Thymus (tissue), 11 donors: ENCODE measurements around the gene BCL2L13. TPM values are rescaled to one million over a fixed set of nuclear protein-coding genes. Genes with fewer than 3 reads are reported as not detected.

Source experiments
- DNase-seq, 9 donors: peaks; one replicate each; pipeline ENCODE4 v3.0.0-alpha.2; 2013; ENCODE audit warnings: low spot score in 9 of 9, low read depth in 6 of 9, missing footprints in 1 of 9
- H3K27ac ChIP-seq, 2 donors: one replicate each; pipeline ENCODE4 v1.5.1; 2013; ENCODE audit warnings: control low read depth in 1 of 2, low read depth in 1 of 2, low read length in 1 of 2, mild to moderate bottlenecking in 1 of 2, moderate library complexity in 1 of 2
- H3K27me3 ChIP-seq, 2 donors: one replicate each; pipeline ENCODE4 v1.5.1; 2013; ENCODE audit warnings: low read length in 1 of 2; ENCODE audit not compliant: control insufficient read depth in 2 of 2, insufficient read depth in 1 of 2
- H3K36me3 ChIP-seq, 2 donors: one replicate each; pipeline ENCODE4 v1.5.1; 2013; ENCODE audit warnings: low read length in 1 of 2, mild to moderate bottlenecking in 1 of 2, moderate library complexity in 1 of 2; ENCODE audit not compliant: control insufficient read depth in 2 of 2, insufficient read depth in 2 of 2
- H3K4me1 ChIP-seq, 2 donors: one replicate each; pipeline ENCODE4 v1.5.1; 2013; ENCODE audit warnings: low read length in 2 of 2; ENCODE audit not compliant: control insufficient read depth in 2 of 2, insufficient read depth in 2 of 2
- H3K4me3 ChIP-seq, 2 donors: one replicate each; pipeline ENCODE4 v1.5.1; 2013; ENCODE audit warnings: low read length in 2 of 2, control low read depth in 1 of 2, mild to moderate bottlenecking in 1 of 2
- H3K9me3 ChIP-seq, 2 donors: one replicate each; pipeline ENCODE4 v1.5.1; 2013; ENCODE audit warnings: low read length in 1 of 2, mild to moderate bottlenecking in 1 of 2; ENCODE audit not compliant: control insufficient read depth in 2 of 2, insufficient read depth in 1 of 2
- WGBS: extraction: QIAGEN DNeasy Blood & Tissue Kit; methylation state at CpG from one replicate; pipeline ENCODE4 v1.1.7; 2013; 5-methylcytosine and 5-hydroxymethylcytosine counted together
- polyA plus RNA-seq: library from polyadenylated mRNA; stranded (reverse); fragments of 200-250 nt; gene quantifications from one replicate; pipeline ENCODE4 v1.2.3, GENCODE V29; 2013
- total RNA-seq: library from RNA; stranded (reverse); fragments of 120-200 nt; gene quantifications from one replicate; pipeline ENCODE4 v1.2.4, GENCODE V29; 2013
- donor health status: healthy.

The BCL2L13 gene
- total and polyA plus RNA-seq, 2 donors, result 27.3 to 27.6 TPM

DNA sequence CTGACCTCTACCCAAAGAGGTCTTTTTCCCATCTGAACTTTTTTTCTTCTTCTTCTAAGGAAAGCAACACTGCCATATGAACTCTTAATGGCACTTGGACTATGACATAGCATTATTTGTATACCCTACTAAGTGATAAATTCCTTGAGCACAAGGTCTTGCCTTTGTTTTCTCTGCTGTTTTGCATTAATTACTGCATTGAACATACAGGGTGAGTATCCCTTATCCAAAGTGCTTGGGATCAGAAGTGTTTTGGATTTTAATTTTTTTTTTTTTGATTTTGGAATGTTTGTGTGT lies 86.9 kb downstream of the BCL2L13 start:
- peaks cover 24 to 30% of the 10 kb centered on the region in 2 donors for H3K36me3 ChIP-seq
- H3K27me3 ChIP-seq, result no peaks in the 10 kb centered on the region
- H3K27ac ChIP-seq, result no peak overlapping the region
- no peak overlapping the region for H3K4me3 ChIP-seq
- no peaks in the 10 kb centered on the region for H3K9me3 ChIP-seq
- DNase-seq, result no peak
- H3K4me1 ChIP-seq, result peaks cover 5 to 9% of the 10 kb centered on the region in 2 donors

DNA sequence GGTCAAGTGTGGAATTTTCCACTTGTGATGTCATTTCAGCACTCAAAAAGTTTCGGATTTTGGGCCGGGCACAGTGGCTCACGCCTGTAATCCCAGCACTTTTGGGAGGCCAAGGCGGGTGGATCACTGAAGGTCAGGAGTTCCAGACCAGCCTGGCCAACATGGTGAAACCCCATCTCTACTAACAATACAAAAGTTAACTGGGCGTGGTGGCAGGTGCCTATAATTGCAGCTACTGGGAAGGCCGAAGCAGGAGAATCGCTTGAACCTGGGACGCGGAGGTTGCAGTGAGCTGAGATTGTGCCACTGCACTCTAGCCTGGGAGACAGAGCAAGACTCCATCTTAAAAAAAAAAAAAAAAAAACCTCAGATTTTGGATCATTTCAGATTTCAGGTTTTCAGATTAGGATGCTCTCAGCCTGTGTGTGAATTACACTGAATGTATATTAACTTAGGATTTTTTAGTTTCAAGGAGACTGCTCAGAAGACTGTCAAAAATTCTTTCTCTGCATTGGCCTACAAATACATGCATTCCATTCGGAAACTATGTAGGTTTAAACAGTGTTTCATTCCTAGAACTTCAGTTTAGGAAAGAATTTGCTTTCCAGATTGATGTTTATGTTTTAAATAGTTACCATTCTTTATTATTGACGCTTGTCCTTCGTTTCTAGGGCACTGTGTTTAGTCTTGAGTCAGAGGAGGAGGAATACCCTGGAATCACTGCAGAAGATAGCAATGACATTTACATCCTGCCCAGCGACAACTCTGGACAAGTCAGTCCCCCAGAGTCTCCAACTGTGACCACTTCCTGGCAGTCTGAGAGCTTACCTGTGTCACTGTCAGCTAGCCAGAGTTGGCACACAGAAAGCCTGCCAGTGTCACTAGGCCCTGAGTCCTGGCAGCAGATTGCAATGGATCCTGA lies 87.7 kb downstream of the BCL2L13 start:
- Histone ChIP-seq H3K36me3 (peaks cover 24 to 34% of the 10 kb centered on the region in 2 donors), H3K4me1 (peaks cover 5 to 9% of the 10 kb centered on the region in 2 donors), H3K4me3 (no peak overlapping the region), H3K9me3 (no peaks in the 10 kb centered on the region), H3K27me3 (no peaks in the 10 kb centered on the region), H3K27ac (peak overlapping the region in 1 of 2 donors; percentile 8)
- no peak for DNase-seq
- WGBS, result 91% methylated on average over 13 of the region's 13 CpGs

DNA sequence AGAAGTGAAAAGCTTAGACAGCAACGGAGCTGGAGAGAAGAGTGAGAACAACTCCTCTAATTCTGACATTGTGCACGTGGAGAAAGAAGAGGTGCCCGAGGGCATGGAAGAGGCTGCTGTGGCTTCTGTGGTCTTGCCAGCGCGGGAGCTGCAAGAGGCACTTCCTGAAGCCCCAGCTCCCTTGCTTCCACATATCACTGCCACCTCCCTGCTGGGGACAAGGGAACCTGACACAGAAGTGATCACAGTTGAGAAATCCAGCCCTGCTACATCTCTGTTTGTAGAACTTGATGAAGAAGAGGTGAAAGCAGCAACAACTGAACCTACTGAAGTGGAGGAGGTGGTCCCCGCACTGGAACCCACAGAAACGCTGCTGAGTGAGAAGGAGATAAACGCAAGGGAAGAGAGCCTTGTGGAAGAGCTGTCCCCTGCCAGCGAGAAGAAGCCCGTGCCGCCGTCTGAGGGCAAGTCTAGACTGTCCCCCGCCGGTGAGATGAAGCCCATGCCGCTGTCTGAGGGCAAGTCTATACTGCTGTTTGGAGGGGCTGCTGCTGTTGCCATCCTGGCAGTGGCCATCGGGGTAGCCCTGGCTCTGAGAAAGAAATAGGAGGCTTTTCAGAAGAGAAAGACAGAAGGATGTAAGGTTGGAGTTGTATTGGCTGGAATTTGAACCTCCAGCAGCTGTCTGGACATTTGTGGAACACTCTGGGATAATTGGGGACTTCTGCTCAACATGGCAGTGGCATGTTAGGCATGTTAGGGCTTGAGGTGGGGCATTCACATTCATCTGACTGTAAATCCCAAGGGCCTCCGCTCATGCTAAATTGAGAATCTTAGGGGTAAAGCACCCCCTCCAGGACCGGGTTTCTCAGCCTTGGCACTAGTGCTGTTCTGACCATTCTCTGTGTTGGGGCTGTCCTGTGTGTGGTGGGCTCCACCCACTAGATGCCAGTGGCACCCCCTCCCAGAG lies 88.7 kb downstream of the BCL2L13 start:
- H3K9me3 ChIP-seq, result no peaks in the 10 kb centered on the region
- peak in 1 of 9 donors; percentile 37 for DNase-seq
- H3K36me3 ChIP-seq, result peaks cover 32 to 42% of the 10 kb centered on the region in 2 donors
- H3K4me1 ChIP-seq, result peaks cover 5 to 9% of the 10 kb centered on the region in 2 donors
- no peak overlapping the region for H3K4me3 ChIP-seq
- H3K27ac ChIP-seq, result peak overlapping the region in 1 of 2 donors; percentile 8
- 60% methylated on average over 18 of the region's 18 CpGs for WGBS
- no peaks in the 10 kb centered on the region for H3K27me3 ChIP-seq

DNA sequence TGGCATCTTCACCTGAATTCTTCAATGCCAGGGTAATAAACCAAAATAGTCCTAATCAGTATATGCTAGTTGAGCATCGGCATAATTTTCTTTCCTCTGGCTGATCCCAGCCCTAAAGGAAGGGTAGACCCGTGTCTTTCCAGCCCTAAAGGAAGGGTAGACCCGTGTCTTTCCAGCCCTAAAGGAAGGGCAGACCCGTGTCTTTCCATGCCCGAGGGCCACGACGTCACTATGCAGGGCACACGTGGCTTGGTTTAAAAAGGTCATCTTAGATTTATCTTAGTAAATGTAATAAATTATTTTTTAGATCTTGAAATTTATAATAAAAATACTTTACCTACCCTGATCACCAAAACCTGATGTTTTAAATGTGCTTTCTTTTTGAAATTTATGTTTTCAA lies 90.2 kb downstream of the BCL2L13 start:
- Histone ChIP-seq H3K27me3 (no peaks in the 10 kb centered on the region), H3K27ac (no peak overlapping the region), H3K4me3 (no peak overlapping the region), H3K9me3 (no peaks in the 10 kb centered on the region), H3K4me1 (peaks cover 5 to 9% of the 10 kb centered on the region in 2 donors), H3K36me3 (peaks cover 47 to 48% of the 10 kb centered on the region in 2 donors)
- DNase-seq, result no peak
- 98% methylated on average over 8 of the region's 8 CpGs for WGBS

DNA sequence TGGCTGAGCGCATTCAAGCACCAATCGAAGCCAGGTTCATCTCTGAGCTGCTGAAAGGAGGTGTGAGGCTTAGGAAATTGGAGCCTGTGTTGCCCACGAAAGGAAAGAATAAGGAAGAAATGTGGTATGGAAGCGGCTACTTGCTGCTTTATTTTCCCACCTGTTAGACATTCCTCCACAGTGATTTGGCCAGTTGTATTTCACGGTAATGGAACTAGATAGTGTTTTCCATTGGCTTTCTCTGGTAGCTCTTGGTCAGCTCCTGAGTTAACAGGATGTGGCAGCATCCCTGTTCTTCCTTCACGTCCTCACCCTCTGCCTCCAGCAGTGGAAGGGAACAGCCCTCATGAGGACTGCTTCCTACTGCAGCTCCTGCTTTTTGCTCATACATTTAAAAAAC lies 91.0 kb downstream of the BCL2L13 start:
- no peaks in the 10 kb centered on the region for H3K9me3 ChIP-seq
- H3K27ac ChIP-seq, result no peak overlapping the region
- 97% methylated on average over 6 of the region's 6 CpGs for WGBS
- peaks cover 5 to 15% of the 10 kb centered on the region in 2 donors for H3K4me1 ChIP-seq
- no peaks in the 10 kb centered on the region for H3K27me3 ChIP-seq
- H3K4me3 ChIP-seq, result no peak overlapping the region
- H3K36me3 ChIP-seq, result peaks cover 54 to 56% of the 10 kb centered on the region in 2 donors
- no peak for DNase-seq

DNA sequence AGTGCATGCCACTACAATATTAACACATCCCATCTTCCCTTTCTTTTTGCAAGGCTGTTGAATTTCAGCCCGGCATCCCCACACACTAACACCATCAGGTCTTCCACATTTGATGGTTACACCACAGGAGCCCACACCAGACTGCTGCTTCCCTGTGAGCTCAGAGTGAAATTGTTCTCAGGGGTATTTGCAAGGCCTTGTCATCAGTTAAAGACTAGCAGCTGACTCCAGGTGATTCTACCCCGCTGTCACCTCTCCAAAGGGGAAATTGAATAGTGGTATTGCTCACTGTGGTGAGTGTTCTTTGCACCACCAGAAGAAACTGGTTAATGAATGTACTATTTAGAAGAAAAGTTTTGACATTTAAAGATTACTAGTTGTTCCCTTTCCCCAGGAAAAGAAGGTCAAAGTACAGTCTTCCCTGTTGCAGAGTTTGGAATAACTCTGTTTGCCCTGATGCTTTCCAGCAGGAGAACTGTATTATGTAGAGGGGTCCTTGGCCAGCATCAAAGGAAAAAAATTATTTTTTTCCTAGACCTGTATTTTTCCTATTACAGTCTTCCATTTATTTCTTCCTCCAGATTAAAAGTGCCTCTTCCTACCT lies 93.8 kb downstream of the BCL2L13 start:
- DNase-seq, result no peak
- Histone ChIP-seq H3K9me3 (no peaks in the 10 kb centered on the region), H3K27me3 (no peaks in the 10 kb centered on the region), H3K27ac (no peak overlapping the region), H3K36me3 (peaks cover 59 to 66% of the 10 kb centered on the region in 2 donors), H3K4me1 (peaks cover 0 to 6% of the 10 kb centered on the region in 2 donors), H3K4me3 (no peak overlapping the region)
- 96% methylated on average over 2 of the region's 2 CpGs for WGBS

DNA sequence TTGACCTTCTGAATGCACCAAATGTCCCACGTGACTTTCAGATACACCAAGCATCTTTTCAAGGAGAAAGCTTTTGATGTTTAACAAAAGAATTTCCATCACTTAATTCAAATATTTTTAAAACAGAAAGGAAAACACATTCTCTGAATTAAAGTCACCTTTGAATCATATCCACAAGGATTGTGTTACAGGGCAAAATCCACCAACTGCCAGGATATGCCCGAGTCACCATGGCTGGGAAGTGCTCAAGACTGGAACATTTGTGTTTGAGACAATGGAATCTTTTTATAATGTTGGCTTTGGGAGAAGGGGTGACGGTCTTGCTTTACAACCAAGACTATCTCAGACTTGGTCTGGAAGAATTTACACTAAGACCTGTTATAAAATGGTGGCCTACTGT lies 94.9 kb downstream of the BCL2L13 start:
- peaks cover 59 to 68% of the 10 kb centered on the region in 2 donors for H3K36me3 ChIP-seq
- H3K27ac ChIP-seq, result no peak overlapping the region
- WGBS, result 97% methylated on average over 3 of the region's 3 CpGs

DNA sequence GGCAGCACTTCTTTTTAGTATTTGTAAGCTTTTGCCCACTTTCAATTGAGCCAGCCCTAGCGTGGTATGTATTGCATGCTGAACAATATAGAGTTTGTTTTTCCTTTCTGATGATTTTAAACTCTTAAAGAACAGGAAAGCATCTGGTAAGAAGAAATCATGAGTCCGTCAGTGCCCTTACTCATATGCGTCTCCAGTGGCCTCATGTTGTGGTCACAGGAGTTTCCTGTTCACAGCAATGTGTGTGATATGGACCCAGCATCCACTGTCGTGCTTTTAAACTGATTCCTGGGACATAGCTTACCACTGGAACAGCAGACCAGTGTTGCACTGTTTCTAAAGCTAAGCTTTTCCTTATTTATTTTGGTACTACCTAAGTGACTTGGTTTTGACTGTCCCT lies 95.6 kb downstream of the BCL2L13 start:
- Histone ChIP-seq H3K27ac (no peak overlapping the region), H3K9me3 (no peaks in the 10 kb centered on the region), H3K36me3 (peaks cover 63 to 70% of the 10 kb centered on the region in 2 donors), H3K4me3 (no peak overlapping the region), H3K27me3 (no peaks in the 10 kb centered on the region), H3K4me1 (peaks cover 0 to 6% of the 10 kb centered on the region in 2 donors)
- peak in 1 of 9 donors; percentile 16 for DNase-seq
- WGBS, result 30% methylated on average over 4 of the region's 4 CpGs

More for the DNA sequence above, 94.9 kb downstream of the BCL2L13 start:
- Histone ChIP-seq H3K4me3 (no peak overlapping the region), H3K4me1 (peaks cover 0 to 6% of the 10 kb centered on the region in 2 donors), H3K27me3 (no peaks in the 10 kb centered on the region), H3K9me3 (no peaks in the 10 kb centered on the region)
- no peak for DNase-seq
